Measurements from ENCODE around the gene DGUOK. TPM values are rescaled to one million over a fixed set of nuclear protein-coding genes. Genes with fewer than 3 reads are reported as not detected.

Gene DGUOK
- total RNA-seq, 4 donors from 2014 or later, result 10.2 to 25.2 (median 20.3) TPM

GRCh38 chr2:73891276-73891901, 35.3 kb upstream of the DGUOK start:
- no peak for TF ChIP-seq POLR2A (IDR thresholded peaks at IDR 0.05)
- TF ChIP-seq CTCF (IDR thresholded peaks at IDR 0.05 in 4 of 5, conservative IDR thresholded peaks at IDR 0.05 in 1 of 5), result no peak
- H3K4me3 ChIP-seq, result no peak overlapping the region
- intact Hi-C loops (cut with DNase I; ENCODE audit: low total_unique reads), result no loop called here
- H3K4me1 ChIP-seq, result no peaks in the 10 kb centered on the region
- DNase-seq, result no peak
- no peaks in the 10 kb centered on the region for H3K36me3 ChIP-seq
- H3K27ac ChIP-seq, result no peak overlapping the region
- H3K27me3 ChIP-seq, result no peaks in the 10 kb centered on the region
- no peaks in the 10 kb centered on the region for H3K9me3 ChIP-seq
- in situ Hi-C loops (cut with MboI; ENCODE audit: low sequenced_read_pairs in 4 of 4), result no loop called here
- no peak for ATAC-seq

GRCh38 chr2:73892631-73893329, 33.9 kb upstream of the DGUOK start, which contains the start of gene ACTG2:
Gene ACTG2, plus strand, starts transcription at chr2:73893008. Its CDS starts 8,304 bp downstream, at chr2:73901312.
- in situ Hi-C loops (cut with MboI; ENCODE audit: low sequenced_read_pairs in 4 of 4), result no loop called here
- H3K9me3 ChIP-seq, result no peaks in the 10 kb centered on the region
- no peaks in the 10 kb centered on the region for H3K4me1 ChIP-seq
- DNase-seq (no peak), ATAC-seq (no peak)
- TF ChIP-seq CTCF (IDR thresholded peaks at IDR 0.05 in 4 of 5, conservative IDR thresholded peaks at IDR 0.05 in 1 of 5) (no peak), POLR2A (IDR thresholded peaks at IDR 0.05) (no peak)
- H3K27me3 ChIP-seq, result no peaks in the 10 kb centered on the region
- intact Hi-C loops (cut with DNase I; ENCODE audit: low total_unique reads), result no loop called here
- H3K4me3 ChIP-seq, result peak within 1 kb of the TSS in 1 of 4 donors; percentile 3
- no peak within 1 kb of the TSS for H3K27ac ChIP-seq
- H3K36me3 ChIP-seq, result no peaks in the 10 kb centered on the region

- no peaks in the 10 kb centered on the region for H3K4me1 ChIP-seq
- H3K4me3 ChIP-seq, result no peak overlapping the region
- in situ Hi-C loops (cut with MboI; ENCODE audit: low sequenced_read_pairs in 4 of 4), result no loop called here
- DNase-seq, result no peak
- H3K9me3 ChIP-seq, result no peaks in the 10 kb centered on the region
- no peaks in the 10 kb centered on the region for H3K36me3 ChIP-seq
- no peak for ATAC-seq
- TF ChIP-seq CTCF (IDR thresholded peaks at IDR 0.05 in 4 of 5, conservative IDR thresholded peaks at IDR 0.05 in 1 of 5) (no peak), POLR2A (IDR thresholded peaks at IDR 0.05) (no peak)
- intact Hi-C loops (cut with DNase I; ENCODE audit: low total_unique reads), result no loop called here
- no peaks in the 10 kb centered on the region for H3K27me3 ChIP-seq
- H3K27ac ChIP-seq, result no peak overlapping the region
These were observed 32.8 kb upstream of the DGUOK start for GRCh38 chr2:73893764-73894474.

- Histone ChIP-seq H3K36me3 (no peaks in the 10 kb centered on the region), H3K27ac (no peak overlapping the region), H3K9me3 (no peaks in the 10 kb centered on the region), H3K4me3 (no peak overlapping the region), H3K27me3 (no peaks in the 10 kb centered on the region), H3K4me1 (no peaks in the 10 kb centered on the region)
- no peak for DNase-seq
- in situ Hi-C loops (cut with MboI; ENCODE audit: low sequenced_read_pairs in 4 of 4), result no loop called here
- ATAC-seq, result no peak
- no peak for TF ChIP-seq CTCF (IDR thresholded peaks at IDR 0.05 in 4 of 5, conservative IDR thresholded peaks at IDR 0.05 in 1 of 5)
- TF ChIP-seq POLR2A (IDR thresholded peaks at IDR 0.05), result no peak
- intact Hi-C loops (cut with DNase I; ENCODE audit: low total_unique reads), result no loop called here
These were observed 32.2 kb upstream of the DGUOK start for GRCh38 chr2:73894475-73894850.
